Measurements from ENCODE around the gene ICAM4.

ICAM4 gene

GRCh38 chr19:10254244-10254643 lies 32.5 kb upstream of the ICAM4 start:
- Histone ChIP-seq H3K4me1 (ENCODE audit: control insufficient read depth, insufficient read depth, low read length) (peaks cover 6% of the 10 kb centered on the region), H3K9me3 (ENCODE audit: control insufficient read depth, insufficient read depth, low read depth, low read length) (no peaks in the 10 kb centered on the region), H3K9ac (ENCODE audit: low read length) (no peak overlapping the region), H3K27me3 (ENCODE audit: control insufficient read depth, insufficient read depth, low read length) (no peaks in the 10 kb centered on the region), H3K36me3 (ENCODE audit: control insufficient read depth, insufficient read depth, low read length) (peaks cover 46% of the 10 kb centered on the region), H3K4me3 (ENCODE audit: low read depth, low read length) (no peak overlapping the region), H3K27ac (ENCODE audit: low read depth, low read length) (no peak overlapping the region)

GRCh38 chr19:10255358-10255757 lies 31.4 kb upstream of the ICAM4 start:
- no peaks in the 10 kb centered on the region for H3K9me3 ChIP-seq (ENCODE audit: control insufficient read depth, insufficient read depth, low read depth, low read length)
- no peak overlapping the region for H3K4me3 ChIP-seq (ENCODE audit: low read depth, low read length)
- no peaks in the 10 kb centered on the region for H3K27me3 ChIP-seq (ENCODE audit: control insufficient read depth, insufficient read depth, low read length)
- peaks cover 7% of the 10 kb centered on the region for H3K4me1 ChIP-seq (ENCODE audit: control insufficient read depth, insufficient read depth, low read length)
- peaks cover 53% of the 10 kb centered on the region for H3K36me3 ChIP-seq (ENCODE audit: control insufficient read depth, insufficient read depth, low read length)
- H3K9ac ChIP-seq (ENCODE audit: low read length), result no peak overlapping the region
- H3K27ac ChIP-seq (ENCODE audit: low read depth, low read length), result no peak overlapping the region

DNA sequence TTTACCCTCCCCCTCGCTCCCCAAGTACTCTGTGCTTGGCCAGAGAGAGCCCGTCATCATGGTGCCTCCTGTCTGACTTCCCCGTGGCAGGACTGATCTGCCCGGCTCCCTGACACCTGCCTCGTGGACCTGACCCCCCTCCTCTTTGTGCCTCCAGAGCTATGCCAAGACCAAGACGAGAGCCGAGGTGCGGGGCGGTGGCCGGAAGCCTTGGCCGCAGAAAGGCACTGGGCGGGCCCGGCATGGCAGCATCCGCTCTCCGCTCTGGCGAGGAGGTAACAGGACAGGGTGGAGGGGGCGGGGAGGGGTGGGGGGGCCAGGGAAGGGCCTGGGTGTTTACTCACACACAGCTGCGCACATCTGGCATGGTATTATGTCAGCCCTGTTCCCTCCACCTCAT lies 30.2 kb upstream of the ICAM4 start:
- H3K36me3 ChIP-seq (ENCODE audit: control insufficient read depth, insufficient read depth, low read length), result peaks cover 53% of the 10 kb centered on the region

DNA sequence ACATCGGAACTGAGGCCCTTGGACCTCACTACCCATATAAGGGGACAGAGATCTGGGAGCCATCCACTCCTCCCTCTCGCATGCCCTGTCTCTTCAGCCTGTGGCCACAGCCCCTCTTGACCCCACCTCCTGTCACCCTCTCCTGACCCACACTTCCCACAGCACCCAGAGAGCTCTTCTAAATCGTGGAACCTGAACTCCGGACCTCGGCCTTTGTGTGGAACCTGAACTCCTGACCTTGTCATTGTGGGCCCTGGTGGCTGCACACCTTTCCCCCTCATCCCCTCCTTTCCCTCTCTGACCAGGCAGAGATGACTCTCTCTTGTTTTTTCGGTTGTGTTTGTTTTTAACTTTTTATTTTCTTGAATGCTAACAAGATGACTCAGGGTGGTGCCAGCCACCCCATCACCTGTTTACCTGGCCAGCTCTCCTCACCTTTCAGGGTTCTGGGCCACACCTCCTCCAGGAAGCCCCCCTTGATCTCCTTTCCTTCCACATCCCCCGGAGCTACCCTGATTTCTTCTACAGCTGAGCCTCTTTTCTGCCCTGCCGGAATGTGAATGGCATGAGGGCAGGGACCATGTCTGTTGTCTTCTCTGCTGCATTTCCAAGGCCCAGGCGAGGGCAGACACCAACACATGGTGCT lies 29.7 kb upstream of the ICAM4 start:
- Histone ChIP-seq H3K27me3 (ENCODE audit: control insufficient read depth, insufficient read depth, low read length) (no peaks in the 10 kb centered on the region), H3K4me1 (ENCODE audit: control insufficient read depth, insufficient read depth, low read length) (peaks cover 7% of the 10 kb centered on the region), H3K36me3 (ENCODE audit: control insufficient read depth, insufficient read depth, low read length) (peaks cover 53% of the 10 kb centered on the region), H3K9ac (ENCODE audit: low read length) (no peak overlapping the region), H3K9me3 (ENCODE audit: control insufficient read depth, insufficient read depth, low read depth, low read length) (no peaks in the 10 kb centered on the region), H3K4me3 (ENCODE audit: low read depth, low read length) (no peak overlapping the region), H3K27ac (ENCODE audit: low read depth, low read length) (no peak overlapping the region)

More for the DNA sequence above, 30.2 kb upstream of the ICAM4 start:
- no peaks in the 10 kb centered on the region for H3K27me3 ChIP-seq (ENCODE audit: control insufficient read depth, insufficient read depth, low read length)
- no peak overlapping the region for H3K27ac ChIP-seq (ENCODE audit: low read depth, low read length)
- no peak overlapping the region for H3K4me3 ChIP-seq (ENCODE audit: low read depth, low read length)
- no peak overlapping the region for H3K9ac ChIP-seq (ENCODE audit: low read length)
- peaks cover 7% of the 10 kb centered on the region for H3K4me1 ChIP-seq (ENCODE audit: control insufficient read depth, insufficient read depth, low read length)
- H3K9me3 ChIP-seq (ENCODE audit: control insufficient read depth, insufficient read depth, low read depth, low read length), result no peaks in the 10 kb centered on the region

DNA sequence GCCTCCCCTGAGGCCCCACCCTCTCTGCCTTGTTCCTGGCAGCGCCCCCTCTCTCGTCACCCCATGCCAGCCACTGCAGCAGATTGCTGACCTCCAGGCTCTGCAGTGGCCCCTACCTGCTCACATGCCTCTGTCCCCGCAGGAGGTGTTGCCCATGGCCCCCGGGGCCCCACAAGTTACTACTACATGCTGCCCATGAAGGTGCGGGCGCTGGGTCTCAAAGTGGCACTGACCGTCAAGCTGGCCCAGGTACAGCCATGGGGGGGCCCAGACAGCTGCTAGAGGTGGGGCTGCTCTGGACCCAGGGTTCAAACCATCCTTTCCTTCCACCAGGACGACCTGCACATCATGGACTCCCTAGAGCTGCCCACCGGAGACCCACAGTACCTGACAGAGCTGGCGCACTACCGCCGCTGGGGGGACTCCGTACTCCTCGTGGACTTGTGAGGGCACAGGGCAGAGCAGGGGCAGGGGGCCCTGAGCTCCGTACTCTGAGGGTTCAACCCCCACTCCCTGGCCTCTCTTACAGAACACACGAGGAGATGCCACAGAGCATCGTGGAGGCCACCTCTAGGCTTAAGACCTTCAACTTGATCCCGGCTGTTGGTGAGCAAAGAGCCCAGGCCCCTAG lies 28.6 kb upstream of the ICAM4 start:
- Histone ChIP-seq H3K36me3 (ENCODE audit: control insufficient read depth, insufficient read depth, low read length) (peaks cover 53% of the 10 kb centered on the region), H3K27me3 (ENCODE audit: control insufficient read depth, insufficient read depth, low read length) (no peaks in the 10 kb centered on the region), H3K9ac (ENCODE audit: low read length) (no peak overlapping the region), H3K4me1 (ENCODE audit: control insufficient read depth, insufficient read depth, low read length) (peaks cover 3% of the 10 kb centered on the region; the same call in 1 of the 2 replicates), H3K4me3 (ENCODE audit: low read depth, low read length) (no peak overlapping the region), H3K9me3 (ENCODE audit: control insufficient read depth, insufficient read depth, low read depth, low read length) (no peaks in the 10 kb centered on the region), H3K27ac (ENCODE audit: low read depth, low read length) (no peak overlapping the region)

GRCh38 chr19:10259162-10259905 lies 27.4 kb upstream of the ICAM4 start:
- Histone ChIP-seq H3K9ac (ENCODE audit: low read length) (no peak overlapping the region), H3K36me3 (ENCODE audit: control insufficient read depth, insufficient read depth, low read length) (peaks cover 46% of the 10 kb centered on the region), H3K4me3 (ENCODE audit: low read depth, low read length) (no peak overlapping the region), H3K27ac (ENCODE audit: low read depth, low read length) (no peak overlapping the region), H3K27me3 (ENCODE audit: control insufficient read depth, insufficient read depth, low read length) (no peaks in the 10 kb centered on the region), H3K4me1 (ENCODE audit: control insufficient read depth, insufficient read depth, low read length) (peaks cover 3% of the 10 kb centered on the region; the same call in 1 of the 2 replicates), H3K9me3 (ENCODE audit: control insufficient read depth, insufficient read depth, low read depth, low read length) (no peaks in the 10 kb centered on the region)

- no peak overlapping the region for H3K9ac ChIP-seq (ENCODE audit: low read length)
Measured at GRCh38 chr19:10260141-10260584, 26.6 kb upstream of the ICAM4 start.

GRCh38 chr19:10262771-10263170 lies 24.0 kb upstream of the ICAM4 start:
- Histone ChIP-seq H3K27me3 (ENCODE audit: control insufficient read depth, insufficient read depth, low read length) (no peaks in the 10 kb centered on the region), H3K36me3 (ENCODE audit: control insufficient read depth, insufficient read depth, low read length) (peaks cover 18% of the 10 kb centered on the region)

More at GRCh38 chr19:10260141-10260584, 26.6 kb upstream of the ICAM4 start:
- no peaks in the 10 kb centered on the region for H3K27me3 ChIP-seq (ENCODE audit: control insufficient read depth, insufficient read depth, low read length)
- peaks cover 3% of the 10 kb centered on the region; the same call in 1 of the 2 replicates for H3K4me1 ChIP-seq (ENCODE audit: control insufficient read depth, insufficient read depth, low read length)
- H3K27ac ChIP-seq (ENCODE audit: low read depth, low read length), result no peak overlapping the region
- H3K36me3 ChIP-seq (ENCODE audit: control insufficient read depth, insufficient read depth, low read length), result peaks cover 38% of the 10 kb centered on the region
- H3K9me3 ChIP-seq (ENCODE audit: control insufficient read depth, insufficient read depth, low read depth, low read length), result no peaks in the 10 kb centered on the region
- no peak overlapping the region for H3K4me3 ChIP-seq (ENCODE audit: low read depth, low read length)

DNA sequence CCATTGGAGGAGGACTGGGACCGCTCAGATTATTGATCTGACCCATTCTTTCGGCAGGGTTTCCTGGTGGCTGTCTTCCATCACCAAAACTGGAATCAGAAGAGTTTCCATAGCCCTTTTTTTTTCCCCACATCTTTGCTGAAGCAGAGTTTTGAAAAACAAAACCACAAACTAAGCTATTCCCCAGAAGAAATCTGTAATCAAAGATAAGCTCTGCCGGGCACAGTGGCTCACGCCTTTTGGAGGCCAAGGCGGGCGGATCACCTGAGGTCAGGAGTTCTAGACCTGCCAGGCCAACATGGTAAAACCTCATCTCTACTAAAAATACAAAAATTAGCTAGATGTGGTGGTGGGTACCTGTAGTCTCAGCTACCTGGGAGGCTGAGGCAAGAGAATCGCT lies 20.0 kb upstream of the ICAM4 start:
- no peaks in the 10 kb centered on the region for H3K36me3 ChIP-seq (ENCODE audit: control insufficient read depth, insufficient read depth, low read length)
- H3K9ac ChIP-seq (ENCODE audit: low read length), result no peak overlapping the region
- peaks cover 8% of the 10 kb centered on the region for H3K4me1 ChIP-seq (ENCODE audit: control insufficient read depth, insufficient read depth, low read length)

More at GRCh38 chr19:10262771-10263170, 24.0 kb upstream of the ICAM4 start:
- Histone ChIP-seq H3K9me3 (ENCODE audit: control insufficient read depth, insufficient read depth, low read depth, low read length) (no peaks in the 10 kb centered on the region), H3K27ac (ENCODE audit: low read depth, low read length) (no peak overlapping the region), H3K4me1 (ENCODE audit: control insufficient read depth, insufficient read depth, low read length) (peaks cover 3% of the 10 kb centered on the region; the same call in 1 of the 2 replicates), H3K9ac (ENCODE audit: low read length) (no peak overlapping the region), H3K4me3 (ENCODE audit: low read depth, low read length) (no peak overlapping the region)

GRCh38 chr19:10268071-10268470 lies 18.7 kb upstream of the ICAM4 start:
- H3K9me3 ChIP-seq (ENCODE audit: control insufficient read depth, insufficient read depth, low read depth, low read length), result no peaks in the 10 kb centered on the region
- no peak overlapping the region for H3K9ac ChIP-seq (ENCODE audit: low read length)
- H3K27me3 ChIP-seq (ENCODE audit: control insufficient read depth, insufficient read depth, low read length), result peaks cover 43% of the 10 kb centered on the region

More for the DNA sequence above, 20.0 kb upstream of the ICAM4 start:
- Histone ChIP-seq H3K27ac (ENCODE audit: low read depth, low read length) (no peak overlapping the region), H3K27me3 (ENCODE audit: control insufficient read depth, insufficient read depth, low read length) (peaks cover 32% of the 10 kb centered on the region), H3K4me3 (ENCODE audit: low read depth, low read length) (no peak overlapping the region), H3K9me3 (ENCODE audit: control insufficient read depth, insufficient read depth, low read depth, low read length) (no peaks in the 10 kb centered on the region)

More at GRCh38 chr19:10268071-10268470, 18.7 kb upstream of the ICAM4 start:
- Histone ChIP-seq H3K36me3 (ENCODE audit: control insufficient read depth, insufficient read depth, low read length) (no peaks in the 10 kb centered on the region), H3K4me3 (ENCODE audit: low read depth, low read length) (no peak overlapping the region), H3K4me1 (ENCODE audit: control insufficient read depth, insufficient read depth, low read length) (peaks cover 8% of the 10 kb centered on the region), H3K27ac (ENCODE audit: low read depth, low read length) (no peak overlapping the region)

All from HUES6 (cell line).